Tibial nerve (tissue), 4 donors: ENCODE results near the gene CLEC11A.

Experiments
- CTCF ChIP-seq, 5 experiments: fragments of 200-600 bp in 3 of 5; fragments of 450-650 bp in 2 of 5; sonication (generic) in 3 of 5; IDR thresholded peaks; one replicate each; pipeline ENCODE4 v1.5.1; 2016 to 2019; ENCODE audit warnings: antibody characterized with exemption in 5 of 5, mild to moderate bottlenecking in 3 of 5, moderate library complexity in 2 of 5
- EP300 ChIP-seq, 2 donors: sonication (generic); formaldehyde crosslinking; IDR thresholded peaks; one replicate each; pipeline ENCODE4 v1.6.1; 2017; ENCODE audit warnings: antibody characterized with exemption in 2 of 2, mild to moderate bottlenecking in 1 of 2
- POLR2A ChIP-seq, 2 donors: fragments of 450-650 bp; IDR thresholded peaks; one replicate each; pipeline ENCODE4 v1.6.1; 2017; ENCODE audit warnings: antibody characterized with exemption in 2 of 2, mild to moderate bottlenecking in 2 of 2, moderate library complexity in 2 of 2

GRCh38 chr19:50688766-50689165 lies 34.4 kb upstream of the CLEC11A start:
- TF ChIP-seq POLR2A (IDR thresholded peaks at IDR 0.05) (no peak), CTCF (IDR thresholded peaks at IDR 0.05) (no peak), EP300 (IDR thresholded peaks at IDR 0.05) (no peak)
